Embryonic facial prominence (tissue), 1 donor: ENCODE measurements around the gene RNF150.

ENCODE experiments used
- DNase-seq: peaks from one replicate; pipeline ENCODE4 v3.0.0-alpha.2; 2016; ENCODE audit errors: extremely low spot score

Gene RNF150

DNA sequence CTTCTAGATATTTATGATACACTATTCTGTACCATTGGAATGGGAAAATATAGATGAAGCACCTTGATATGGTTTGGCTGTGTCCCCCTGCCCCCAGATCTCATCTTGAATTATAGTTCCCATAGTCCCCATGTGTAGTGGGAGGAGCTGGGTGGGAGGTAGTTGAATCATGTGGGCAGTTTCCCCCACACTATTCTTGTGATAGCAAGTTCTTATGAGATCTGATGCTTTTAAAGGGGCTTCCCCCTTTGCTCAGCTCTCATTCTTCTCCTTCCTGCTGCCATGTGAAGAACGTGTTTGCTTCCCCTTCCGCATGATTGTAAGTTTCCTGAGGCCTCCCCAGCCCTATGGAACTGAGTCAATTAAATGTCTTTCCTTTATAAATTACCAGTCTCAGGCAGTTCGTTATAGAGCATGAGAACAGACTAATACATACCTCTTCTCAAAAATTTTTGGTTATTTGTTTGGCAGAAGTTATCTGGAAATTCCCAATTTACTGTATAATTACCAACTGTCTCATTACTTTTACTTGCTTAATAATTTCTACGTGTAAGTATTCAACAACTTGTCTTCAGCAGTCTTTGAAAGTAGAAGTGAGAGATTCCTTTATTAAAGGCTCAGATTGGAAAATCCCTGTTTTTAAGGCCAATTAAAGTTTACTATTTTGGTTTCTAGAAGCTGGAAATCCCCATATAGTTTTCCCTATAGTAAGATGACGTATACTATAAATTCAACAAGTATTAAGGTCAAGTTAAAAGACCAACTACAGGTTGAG lies 152.7 kb downstream of the RNF150 start:
- no peak for DNase-seq

DNA sequence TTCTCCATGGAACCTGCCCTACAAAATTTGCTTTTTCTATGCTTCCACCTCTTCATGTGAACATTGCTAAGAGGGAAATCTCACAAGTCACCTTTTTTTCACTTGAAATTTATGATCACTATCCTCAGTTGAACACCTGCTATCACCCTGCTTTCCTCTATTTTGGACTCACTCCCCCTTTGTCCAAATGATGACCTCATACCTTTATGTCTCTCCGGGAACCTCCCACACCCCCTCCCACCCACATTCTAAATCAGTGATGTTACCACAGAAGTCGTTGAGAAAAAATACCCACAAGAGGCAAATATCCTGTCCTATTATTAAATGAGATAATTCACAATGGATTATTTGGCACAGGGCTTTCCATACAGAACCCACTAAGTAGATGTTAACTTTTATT lies 156.5 kb downstream of the RNF150 start:
- no peak for DNase-seq

DNA sequence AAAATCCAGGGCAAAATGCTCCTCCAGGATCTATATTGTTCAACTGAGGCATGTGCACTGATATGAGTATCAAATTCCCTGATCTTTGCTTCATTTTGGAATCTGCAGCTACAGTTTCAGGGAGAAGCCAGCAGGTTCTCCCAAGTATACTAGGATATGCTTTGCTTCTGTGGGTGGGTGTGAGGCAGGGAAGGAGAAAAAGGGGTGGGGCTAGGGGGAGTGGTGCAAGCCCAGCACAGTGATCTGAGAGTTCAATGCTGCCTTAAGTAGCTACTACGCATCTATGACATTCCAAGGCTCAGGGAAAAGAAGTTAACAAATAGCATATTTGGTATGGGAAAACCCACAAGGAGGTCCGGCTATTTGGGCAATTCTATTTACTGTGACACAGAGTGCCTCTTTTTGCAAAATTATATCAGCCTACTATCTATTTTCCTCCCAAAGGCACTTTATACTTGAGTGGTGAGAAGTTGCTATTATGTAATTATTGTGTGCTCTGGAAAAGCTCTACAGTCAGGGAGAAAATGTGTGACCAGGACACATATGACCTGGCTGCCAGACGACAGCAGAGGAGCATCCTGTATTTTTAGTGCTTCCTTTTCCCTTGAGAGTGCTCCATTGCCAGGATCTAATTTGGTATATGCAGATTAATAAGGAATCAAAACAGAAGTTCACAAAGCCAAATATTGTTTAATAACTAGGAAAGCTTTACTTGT lies 162.0 kb downstream of the RNF150 start:
- DNase-seq = no peak

DNA sequence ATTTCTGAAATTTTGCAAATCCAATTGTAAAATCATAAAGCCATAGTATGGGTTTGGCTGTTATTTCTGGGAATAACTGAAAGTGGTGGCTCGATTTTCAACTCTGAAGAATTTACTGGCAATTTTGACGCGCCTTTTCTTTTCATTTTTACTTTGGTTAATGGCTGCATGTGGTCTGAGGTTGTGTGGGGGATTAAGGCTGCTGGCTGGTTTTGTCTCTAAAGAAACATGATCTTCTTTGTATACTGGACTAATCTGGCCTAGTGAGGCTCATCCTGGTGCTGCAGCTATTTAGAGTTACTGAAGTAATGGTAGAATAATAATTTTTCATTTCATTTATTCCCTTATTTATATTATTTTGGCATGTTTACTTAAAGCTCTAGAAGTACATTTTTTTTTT lies 164.0 kb downstream of the RNF150 start:
- no peak for DNase-seq

DNA sequence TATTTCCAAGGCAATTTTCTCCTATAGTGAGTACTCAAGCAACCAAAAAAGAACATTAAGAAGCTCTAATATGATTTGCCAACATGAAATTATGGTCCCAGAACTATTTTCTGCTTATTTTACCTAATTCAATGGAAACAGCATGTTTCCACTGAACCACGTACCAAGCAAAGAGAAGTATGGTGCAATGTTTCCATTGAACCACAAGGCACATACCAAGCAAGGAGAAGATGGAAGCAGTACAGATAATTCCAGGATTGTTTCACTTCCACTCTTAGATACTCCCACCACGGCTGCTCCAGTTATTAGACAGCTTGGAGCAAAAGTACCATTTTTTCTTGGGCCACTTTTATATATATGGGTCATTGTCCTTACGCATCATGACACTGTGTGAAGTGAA lies 164.9 kb downstream of the RNF150 start:
- no peak for DNase-seq

DNA sequence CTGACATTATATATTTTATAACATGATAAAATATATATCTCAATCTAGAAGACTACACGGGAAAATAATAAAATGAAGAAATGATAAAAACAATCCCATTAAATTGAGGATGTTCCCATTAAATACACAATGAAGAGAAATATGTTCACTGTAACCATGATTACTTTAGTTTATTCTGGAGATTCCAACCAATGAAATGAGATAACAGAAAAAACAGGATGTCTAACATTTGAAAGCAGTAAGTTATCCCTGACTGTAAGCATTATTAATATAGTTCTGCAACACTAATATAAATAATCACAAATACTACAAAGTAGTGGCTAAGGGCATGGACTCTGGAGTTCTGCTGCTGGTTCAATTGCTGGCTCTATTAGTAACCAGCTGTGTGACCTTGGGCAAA lies 169.4 kb downstream of the RNF150 start:
- DNase-seq = no peak

DNA sequence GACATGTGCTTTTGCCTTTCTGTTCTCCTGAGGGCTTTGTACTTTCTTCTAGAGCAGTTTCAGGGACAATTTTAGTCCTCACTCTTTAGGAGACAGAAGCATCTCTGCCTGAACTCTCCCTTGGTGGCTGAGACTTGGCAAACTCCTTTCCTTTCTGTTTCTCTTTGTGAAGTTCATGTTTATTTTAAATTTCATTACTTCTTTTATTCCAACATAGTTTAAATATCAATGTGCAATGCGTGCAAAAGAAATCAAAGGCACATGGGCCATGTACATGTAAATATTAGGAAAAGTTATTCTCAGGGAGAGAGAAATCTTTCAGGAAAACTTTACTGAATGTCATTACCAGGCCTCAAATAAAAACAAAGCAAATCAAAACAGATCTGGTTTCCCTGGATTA lies 177.6 kb downstream of the RNF150 start:
- DNase-seq = no peak

DNA sequence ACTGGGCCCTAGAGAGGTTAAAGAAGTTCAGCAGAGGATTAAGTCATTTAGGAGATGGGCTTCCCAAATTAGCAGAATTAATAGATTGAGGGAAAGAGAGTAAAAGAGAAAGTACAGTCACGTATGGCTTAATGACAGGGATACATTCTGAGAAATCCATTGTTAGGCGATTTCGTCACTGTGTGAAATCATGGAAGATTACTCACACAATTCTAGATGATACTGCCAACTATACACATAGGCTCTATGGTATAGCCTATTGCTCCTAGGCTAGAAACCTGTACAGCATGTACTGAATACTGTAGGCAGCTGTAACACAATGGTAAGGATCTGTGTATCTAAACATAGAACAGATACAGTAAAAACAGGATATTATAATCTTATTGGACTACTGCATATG lies 180.6 kb downstream of the RNF150 start:
- DNase-seq = no peak

DNA sequence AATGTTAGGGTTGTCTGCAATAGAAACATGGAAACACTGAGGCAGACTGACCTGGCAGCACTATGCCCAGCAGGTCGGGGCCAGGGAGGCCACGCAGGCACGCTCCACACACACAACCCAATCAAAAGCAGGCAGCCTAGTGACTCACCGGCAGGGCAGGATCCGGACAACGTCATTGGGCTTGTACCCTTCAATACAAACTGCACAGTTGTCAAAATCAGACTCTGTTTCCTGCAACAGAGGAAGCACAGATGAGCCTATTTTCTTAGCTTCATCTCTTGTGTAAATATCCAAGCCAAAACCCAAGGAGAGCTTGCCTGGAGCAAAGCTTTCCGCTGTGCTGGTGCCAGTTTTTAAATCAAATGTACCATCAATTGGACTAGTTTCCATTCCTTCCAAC lies 185.8 kb downstream of the RNF150 start:
- DNase-seq = no peak

DNA sequence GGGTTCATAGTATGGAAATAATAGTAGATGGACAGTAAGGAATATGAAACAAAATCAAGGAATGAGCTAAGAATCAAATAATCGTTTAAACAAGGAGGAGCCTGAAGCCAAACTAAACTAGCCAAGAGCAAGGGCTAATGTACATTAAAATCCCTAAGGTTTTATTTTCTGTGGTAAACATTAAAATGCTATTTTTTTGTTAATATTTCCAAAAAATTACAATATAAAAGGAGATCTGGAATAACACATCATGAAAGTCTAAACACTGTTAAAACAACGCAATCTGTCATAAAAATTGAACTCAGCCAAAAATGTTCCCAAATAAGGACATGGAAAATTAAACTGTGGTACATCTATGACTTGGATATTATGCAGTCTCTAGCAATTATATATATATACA lies 188.2 kb downstream of the RNF150 start:
- no peak for DNase-seq

DNA sequence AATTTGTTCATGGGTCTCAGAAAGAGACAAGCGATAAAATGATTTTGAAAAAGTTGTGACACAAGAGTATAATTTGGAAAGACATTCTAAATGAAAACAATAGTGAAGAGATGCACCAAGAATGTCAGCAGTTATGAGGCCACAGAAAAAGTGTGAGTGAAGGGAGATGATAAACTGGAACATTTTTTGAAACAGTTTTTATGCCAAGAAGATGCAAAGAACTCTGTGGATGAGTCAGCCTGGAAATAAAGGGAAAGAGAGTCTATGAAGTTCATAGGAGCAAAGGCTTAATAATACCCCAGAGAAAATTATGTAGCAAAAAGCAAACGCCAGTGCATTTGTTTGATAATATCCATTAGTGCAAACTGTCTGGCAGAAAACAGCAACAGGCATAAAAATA lies 188.7 kb downstream of the RNF150 start:
- no peak for DNase-seq

DNA sequence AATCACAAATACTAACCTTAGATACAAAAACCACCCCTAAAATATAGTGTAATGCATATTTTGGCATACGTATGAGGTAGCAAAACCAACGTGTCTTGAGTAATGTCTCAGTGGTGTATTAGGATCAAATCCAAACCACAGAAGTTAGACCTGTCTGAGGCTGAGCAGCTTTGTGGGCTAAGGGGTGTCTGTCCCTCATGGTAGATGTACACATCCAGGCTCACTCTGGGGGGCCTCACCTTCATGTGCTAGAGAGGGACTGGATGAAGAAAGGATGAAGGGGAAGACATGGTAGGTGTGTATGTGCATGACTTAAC lies 189.1 kb downstream of the RNF150 start:
- no peak for DNase-seq

DNA sequence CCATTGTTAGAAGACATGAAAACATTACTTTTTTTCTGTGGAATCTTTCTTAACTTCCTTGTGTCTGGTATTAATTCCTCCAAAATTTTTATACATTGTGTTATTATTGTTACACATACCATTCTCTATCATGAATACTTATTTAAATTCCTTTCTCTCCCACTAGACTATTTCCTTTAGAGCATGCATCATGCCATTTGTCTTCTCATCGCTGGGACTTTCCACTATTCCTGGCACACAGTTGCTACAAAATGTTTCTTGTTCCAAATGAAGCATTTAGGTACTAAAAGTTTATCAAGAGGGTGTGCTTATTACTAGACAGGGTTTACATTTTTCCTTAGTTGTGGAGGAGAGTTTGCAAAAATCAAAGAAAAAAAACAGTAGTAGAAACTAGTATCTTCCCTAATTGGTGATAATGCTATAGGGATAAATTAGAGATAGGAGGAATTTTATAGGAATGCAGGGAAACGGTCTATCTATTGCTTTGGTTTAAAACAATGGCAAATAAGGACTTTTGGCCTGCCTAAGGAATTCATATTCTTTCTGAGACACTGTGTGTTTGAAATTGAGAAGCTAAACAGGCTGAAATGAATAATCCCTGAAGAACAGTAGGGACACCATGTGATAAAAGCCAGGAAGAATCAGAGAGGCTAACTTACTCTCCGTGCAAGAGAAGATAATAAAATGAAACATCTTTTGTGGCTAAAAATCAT lies 189.6 kb downstream of the RNF150 start:
- no peak for DNase-seq

DNA sequence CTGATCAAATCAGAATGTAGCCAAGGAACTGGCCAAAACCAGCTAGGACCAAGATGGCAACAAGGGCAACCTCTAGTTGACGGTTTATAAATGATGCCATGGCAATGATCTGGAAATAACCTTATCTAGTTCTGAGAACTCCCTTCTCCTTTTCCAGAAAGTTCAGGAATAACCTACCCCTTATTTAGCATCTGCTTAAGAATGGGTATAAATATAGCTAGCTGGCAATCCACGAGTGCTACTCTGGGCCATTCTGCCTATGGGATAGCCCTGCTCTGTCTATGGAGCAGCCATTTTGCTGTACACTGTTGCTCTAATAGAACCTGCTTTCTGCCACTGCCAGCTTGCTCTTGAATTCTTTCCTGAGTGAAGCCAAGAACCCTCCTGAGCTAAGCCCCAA lies 192.7 kb downstream of the RNF150 start:
- DNase-seq = no peak

DNA sequence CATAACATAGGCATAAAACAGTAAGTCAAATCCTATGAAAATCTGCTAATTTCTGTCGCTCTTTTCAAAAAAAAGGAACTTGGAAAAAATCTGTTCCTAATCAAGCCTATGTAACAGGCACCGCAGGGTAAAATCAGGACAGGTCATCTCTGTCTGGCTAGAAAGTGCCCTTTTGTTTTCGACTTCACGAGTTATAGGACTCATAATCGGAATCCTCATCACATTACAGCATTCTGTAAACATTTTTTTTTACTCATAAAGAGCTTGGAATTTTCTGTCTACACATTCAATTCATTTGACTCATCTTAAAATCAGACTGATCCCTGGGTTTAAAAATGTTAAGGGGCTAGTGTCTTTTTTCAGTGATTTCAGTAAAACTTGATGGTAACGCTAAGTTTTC lies 195.4 kb downstream of the RNF150 start:
- DNase-seq = no peak

DNA sequence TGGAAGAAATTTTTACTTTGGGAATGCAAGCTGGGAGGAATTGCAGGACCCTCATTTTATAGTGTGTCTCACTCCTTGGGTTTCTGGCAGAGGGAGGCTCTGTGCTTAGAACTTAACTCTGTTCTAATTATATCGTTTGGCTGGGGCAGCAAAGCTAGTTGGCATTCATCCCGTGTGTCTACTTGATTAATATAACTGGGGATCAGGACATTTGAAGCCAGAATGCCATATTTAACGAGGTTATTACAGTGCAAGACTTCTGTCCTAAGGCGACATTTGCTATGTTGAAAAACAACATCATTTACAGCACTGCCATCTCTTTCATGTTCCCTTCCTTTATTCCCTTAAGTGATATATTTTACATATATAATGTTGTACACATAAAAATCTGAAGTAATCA lies 198.0 kb downstream of the RNF150 start:
- DNase-seq = no peak

DNA sequence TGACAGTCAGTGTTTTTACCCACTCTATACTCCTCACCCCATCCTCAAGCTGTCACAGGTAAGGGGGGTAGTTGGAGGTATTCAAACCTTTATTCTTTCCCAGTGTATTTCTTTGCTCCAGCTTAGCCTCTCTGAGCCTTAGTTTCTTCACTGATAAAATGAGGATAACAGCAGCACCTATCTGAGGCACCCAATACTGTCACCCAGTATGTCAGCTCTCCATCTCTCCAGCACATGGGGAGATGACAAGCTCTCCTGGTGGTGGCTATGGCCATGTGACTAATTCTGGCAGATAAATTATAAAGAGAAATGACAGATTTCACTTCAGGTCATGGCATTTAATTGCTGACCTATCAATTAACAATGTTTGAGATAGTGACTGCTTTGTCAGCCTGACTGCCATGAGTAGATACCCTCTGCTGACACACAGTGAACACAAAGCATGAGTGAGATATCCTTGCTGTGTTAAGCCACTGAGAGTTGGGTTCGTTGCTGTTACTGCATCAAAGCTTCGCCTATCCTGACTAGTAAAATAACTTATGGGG lies 200.7 kb downstream of the RNF150 start:
- no peak for DNase-seq

DNA sequence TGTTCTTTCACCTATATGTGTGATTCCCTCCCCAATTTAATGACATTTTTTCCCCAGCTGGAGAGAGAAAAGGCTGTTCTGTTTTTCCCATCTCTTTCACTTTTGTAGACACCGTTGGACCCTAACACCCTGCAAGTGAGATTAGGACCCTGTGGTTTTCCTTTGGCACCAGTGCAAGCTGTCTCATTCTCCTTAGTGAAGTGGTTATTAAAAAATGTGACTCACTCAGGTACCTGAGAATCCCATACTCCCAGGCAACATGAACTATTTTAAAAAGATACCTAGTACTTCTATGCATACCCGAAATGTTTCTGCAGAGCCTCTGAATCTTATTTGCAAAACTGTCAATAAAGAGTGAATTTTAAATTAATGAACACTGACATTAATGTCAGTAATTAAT lies 201.4 kb downstream of the RNF150 start:
- DNase-seq = no peak

DNA sequence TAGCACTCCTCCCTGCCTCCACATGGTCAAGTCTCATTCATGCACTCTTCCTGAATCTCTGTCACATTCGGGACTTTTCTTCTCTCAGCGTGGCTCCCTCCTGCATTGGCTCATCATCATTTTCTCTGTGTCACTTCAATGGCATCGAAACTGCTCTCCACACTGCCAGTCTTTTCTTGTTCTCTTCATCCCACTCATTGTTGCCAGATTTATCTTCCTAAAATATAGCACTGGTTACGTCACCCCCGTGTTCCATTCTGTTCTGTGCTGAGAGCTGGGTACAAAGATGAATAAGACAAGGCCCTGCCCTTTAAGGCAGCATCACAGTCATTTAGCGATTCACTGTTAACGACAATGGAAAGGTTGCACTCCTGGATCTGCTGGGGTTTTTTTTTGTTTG lies 202.7 kb downstream of the RNF150 start:
- DNase-seq = no peak

DNA sequence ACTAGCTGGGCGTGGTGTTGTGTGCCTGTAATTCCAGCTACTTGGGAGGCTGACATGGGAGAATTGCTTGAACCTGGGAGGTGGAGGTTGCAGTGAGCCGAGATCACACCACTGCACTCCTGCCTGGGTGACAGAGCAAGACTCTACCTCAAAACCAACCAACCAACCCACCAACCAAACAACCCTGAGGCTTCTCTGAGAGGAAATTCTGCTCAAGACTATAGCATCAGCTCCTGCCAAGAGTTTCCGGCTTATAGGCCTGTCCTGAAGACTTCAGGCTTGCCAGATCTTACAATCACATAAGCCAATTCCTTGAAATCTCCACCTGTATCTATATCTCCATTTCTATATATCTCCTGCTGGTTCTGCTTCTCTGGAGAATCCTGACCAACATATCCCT lies 203.3 kb downstream of the RNF150 start:
- DNase-seq = no peak

DNA sequence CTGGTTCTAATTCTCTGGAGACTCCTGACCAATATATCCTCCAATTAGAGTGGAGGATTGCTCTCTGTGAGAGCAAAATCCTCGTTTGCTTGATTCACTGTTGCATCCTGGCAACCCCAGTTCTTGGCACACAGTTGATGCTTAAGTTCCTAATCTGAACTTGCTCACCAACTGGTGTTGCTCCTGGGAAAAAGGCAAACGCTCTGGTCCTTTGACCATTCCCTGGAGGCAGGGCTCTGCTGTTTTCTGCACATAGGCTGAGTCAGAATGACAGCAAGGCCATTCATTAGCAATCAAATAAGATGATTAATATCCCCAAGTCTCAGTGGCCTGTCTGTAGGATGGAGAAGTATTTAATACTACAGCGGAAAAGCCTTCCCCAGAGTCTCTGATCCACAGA lies 204.4 kb downstream of the RNF150 start:
- no peak for DNase-seq

DNA sequence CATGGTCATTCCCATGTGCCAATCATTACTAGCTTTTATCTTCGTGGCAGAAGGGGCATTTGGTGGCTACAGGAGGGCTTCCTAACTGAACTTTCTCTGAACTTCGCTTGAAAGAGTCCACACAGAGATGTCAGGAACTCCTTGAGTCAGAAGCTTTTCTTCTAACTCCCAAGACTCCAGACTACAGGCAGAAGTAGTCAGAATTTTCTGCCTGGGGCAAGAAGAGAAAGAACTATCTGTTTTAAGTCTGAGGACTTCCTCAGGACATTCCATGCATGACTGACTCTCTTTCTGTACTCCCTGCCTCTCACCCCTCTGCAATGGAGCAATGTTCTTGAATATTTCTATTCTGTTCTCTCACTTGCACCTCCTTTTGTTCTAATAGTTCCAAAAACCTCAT lies 206.6 kb downstream of the RNF150 start:
- no peak for DNase-seq

DNA sequence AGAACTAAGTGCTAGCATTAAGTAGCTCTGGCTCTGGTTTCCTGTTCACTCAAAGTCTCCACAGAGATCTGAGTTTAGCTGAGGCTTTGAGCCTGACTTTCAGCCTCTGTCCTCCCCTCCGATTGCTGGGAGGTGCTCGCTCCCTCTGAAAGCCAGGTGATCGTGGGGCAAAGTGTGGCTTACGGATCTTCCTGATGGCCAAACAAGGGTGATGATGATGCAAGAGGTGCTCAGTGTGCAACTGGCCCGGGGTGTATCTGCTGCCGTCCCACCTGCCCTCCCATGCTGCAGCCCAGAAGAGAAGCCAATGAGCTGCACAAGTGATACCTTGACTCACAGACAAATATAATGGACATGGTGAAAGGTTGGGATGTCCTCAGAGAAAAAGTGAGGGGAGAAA lies 207.9 kb downstream of the RNF150 start:
- no peak for DNase-seq
